Heart left ventricle (tissue), 13 donors: ENCODE measurements around the gene TNS4.

Experiments
- POLR2A ChIP-seq, 2 donors: fragments of 450-650 bp; IDR thresholded peaks; one replicate each; pipeline ENCODE4 v1.6.1; 2017; ENCODE audit warnings: antibody characterized with exemption in 2 of 2, mild to moderate bottlenecking in 2 of 2, moderate library complexity in 2 of 2
- TF ChIP-seq, protein P1 (sequence below), 12 donors: fragments of 200-600 bp; sonication (generic) in 4 of 12; IDR thresholded peaks; one replicate each; pipeline versions ENCODE4 v1.5.0 to v1.8.0; 2018 to 2022; ENCODE audit warnings: antibody characterized with exemption in 12 of 12, mild to moderate bottlenecking in 5 of 12
- donor health status: ischemic (EF 13 %, LVEDD 7.1; RV severe dilation, severe dysfunction).
- donor health status: DM: no; HTN: yes; CAD: no.
- donor health status: DM: no; HTN: no; CAD: no.
- donor health status: ischemic (EF 25% LVEDD 6.9; RV normal size, moderate dysfunction).
- donor health status: ischemic (EF 25% LVEDD 5.7; RV mildly dilated, moderate dysfunction).
- donor health status: ischemic (EF 35%, LVEDD 5.7; RV mildly dilated, moderate dysfunction).
- donor health status: nonischemic (EF 11% LVEDD 7.7; RV severe dilation, severe dysfunction).
- donor health status: DM: yes; HTN: yes; CAD: no.
- donor health status: PGD.
- donor health status: ischemic (EF 29% LVEDD 5.4; RV normal size, mild dysfunction).
- donor health status: nonischemic (EF 23%, LVEDD 6.1; RV moderate dilation, normal function).

DNA sequence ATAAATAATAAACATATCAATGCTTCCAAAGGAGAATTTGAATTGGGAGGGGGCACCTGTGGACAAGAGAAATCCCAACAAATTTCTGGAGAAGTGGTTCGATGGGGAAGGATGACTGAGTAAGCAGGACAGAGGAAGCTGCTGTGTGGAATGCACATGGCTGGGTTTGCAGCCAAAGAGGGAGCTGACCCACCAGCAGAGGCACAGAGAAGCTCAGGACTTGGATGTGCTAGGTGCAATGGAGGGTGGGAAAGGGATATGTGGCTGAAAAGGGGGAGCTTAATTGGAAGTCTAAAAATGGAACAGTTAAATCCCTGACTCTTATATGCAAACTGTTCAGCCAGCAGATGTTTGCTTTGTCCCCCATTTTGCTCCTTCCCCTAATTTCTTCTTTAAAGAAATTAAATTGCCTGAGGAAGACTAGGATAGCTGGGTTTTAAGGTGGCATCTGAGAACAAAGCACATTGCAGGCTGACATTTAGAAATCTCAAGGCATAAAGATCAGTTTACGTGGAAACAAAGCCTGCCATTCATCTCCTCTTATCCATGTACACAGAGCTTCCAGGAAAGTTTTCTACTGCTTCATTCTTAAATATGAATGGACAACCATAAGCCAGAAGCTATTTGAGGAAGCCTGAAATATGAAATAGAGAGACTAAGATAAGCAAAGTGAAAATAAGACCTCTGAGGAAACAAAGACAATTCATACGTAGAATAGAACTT is 23.0 kb upstream of the TNS4 start:
- TF ChIP-seq, protein P1, sequence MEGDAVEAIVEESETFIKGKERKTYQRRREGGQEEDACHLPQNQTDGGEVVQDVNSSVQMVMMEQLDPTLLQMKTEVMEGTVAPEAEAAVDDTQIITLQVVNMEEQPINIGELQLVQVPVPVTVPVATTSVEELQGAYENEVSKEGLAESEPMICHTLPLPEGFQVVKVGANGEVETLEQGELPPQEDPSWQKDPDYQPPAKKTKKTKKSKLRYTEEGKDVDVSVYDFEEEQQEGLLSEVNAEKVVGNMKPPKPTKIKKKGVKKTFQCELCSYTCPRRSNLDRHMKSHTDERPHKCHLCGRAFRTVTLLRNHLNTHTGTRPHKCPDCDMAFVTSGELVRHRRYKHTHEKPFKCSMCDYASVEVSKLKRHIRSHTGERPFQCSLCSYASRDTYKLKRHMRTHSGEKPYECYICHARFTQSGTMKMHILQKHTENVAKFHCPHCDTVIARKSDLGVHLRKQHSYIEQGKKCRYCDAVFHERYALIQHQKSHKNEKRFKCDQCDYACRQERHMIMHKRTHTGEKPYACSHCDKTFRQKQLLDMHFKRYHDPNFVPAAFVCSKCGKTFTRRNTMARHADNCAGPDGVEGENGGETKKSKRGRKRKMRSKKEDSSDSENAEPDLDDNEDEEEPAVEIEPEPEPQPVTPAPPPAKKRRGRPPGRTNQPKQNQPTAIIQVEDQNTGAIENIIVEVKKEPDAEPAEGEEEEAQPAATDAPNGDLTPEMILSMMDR (IDR thresholded peaks at IDR 0.05), result no peak
- TF ChIP-seq POLR2A (IDR thresholded peaks at IDR 0.05), result no peak
